HAP-1 (cell line): ENCODE data around the gene RASGRF2.

Experiments
- DNase-seq, 2 experiments: peaks; one replicate each; pipeline ENCODE4 v3.0.0-alpha.2; 2016 to 2020; ENCODE audit warnings: low spot score in 2 of 2
- H3K27me3 ChIP-seq: fragments of 250-450 bp; sonication (Bioruptor Pico); 2 replicates; pipeline ENCODE4 v1.5.1; 2020; ENCODE audit warnings: low read depth, mild to moderate bottlenecking, moderate library complexity
- H3K36me3 ChIP-seq: fragments of 250-450 bp; sonication (Bioruptor Pico); replicated peaks from 2 replicates; pipeline ENCODE4 v1.5.1; 2020; ENCODE audit warnings: mild to moderate bottlenecking
- H3K4me1 ChIP-seq: fragments of 250-450 bp; sonication (Bioruptor Pico); 2 replicates; pipeline ENCODE4 v1.5.1; 2020; ENCODE audit warnings: mild to moderate bottlenecking
- H3K4me3 ChIP-seq: fragments of 250-450 bp; sonication (Bioruptor Pico); 2 replicates; pipeline ENCODE4 v1.5.1; 2020; ENCODE audit warnings: mild to moderate bottlenecking, moderate library complexity
- H3K9me3 ChIP-seq: fragments of 250-450 bp; sonication (Bioruptor Pico); 2 replicates; pipeline ENCODE4 v1.5.1; 2020; ENCODE audit warnings: mild to moderate bottlenecking, moderate library complexity
- in situ Hi-C: fragments of 300-500 bp; cut with MboI; formaldehyde crosslinking; loops from 3 replicates; pipeline ENCODE4 v1.14.3; 2020; ENCODE audit warnings: low sequenced_read_pairs, inconsistent platforms, mixed read lengths

The RASGRF2 gene

GRCh38 chr5:81204205-81204604, 244.0 kb downstream of the RASGRF2 start:
- Histone ChIP-seq H3K9me3 (no peaks in the 10 kb centered on the region), H3K27me3 (no peaks in the 10 kb centered on the region)

DNA sequence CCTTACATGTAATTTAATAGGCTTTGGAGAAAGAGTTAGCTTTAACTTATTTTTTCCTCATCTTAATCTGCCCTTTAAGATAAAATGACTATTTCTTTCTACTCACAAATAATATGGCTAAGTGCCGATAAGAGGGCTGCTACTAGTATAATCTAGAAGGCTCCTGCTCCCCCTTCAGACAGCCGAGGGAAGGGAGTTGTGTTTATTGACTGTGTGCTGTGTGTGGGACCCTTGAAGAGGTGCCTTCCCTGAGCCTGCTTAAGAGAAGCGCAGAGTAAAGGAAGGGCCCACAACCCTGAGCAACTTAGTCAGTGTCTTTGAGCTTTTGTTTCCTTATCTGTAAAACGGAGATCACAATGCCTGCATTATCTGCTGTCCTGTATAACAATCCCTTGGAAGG, 244.9 kb downstream of the RASGRF2 start:
- no peaks in the 10 kb centered on the region for H3K36me3 ChIP-seq
- DNase-seq, result no peak
- no peaks in the 10 kb centered on the region for H3K9me3 ChIP-seq
- no peak overlapping the region for H3K4me3 ChIP-seq
- in situ Hi-C loops, result no loop called here
- H3K27me3 ChIP-seq, result no peaks in the 10 kb centered on the region
- H3K4me1 ChIP-seq, result no peaks in the 10 kb centered on the region

More at GRCh38 chr5:81204205-81204604, 244.0 kb downstream of the RASGRF2 start:
- in situ Hi-C loops, result no loop called here
- H3K36me3 ChIP-seq, result no peaks in the 10 kb centered on the region
- no peak for DNase-seq
- no peak overlapping the region for H3K4me3 ChIP-seq
- no peaks in the 10 kb centered on the region for H3K4me1 ChIP-seq

DNA sequence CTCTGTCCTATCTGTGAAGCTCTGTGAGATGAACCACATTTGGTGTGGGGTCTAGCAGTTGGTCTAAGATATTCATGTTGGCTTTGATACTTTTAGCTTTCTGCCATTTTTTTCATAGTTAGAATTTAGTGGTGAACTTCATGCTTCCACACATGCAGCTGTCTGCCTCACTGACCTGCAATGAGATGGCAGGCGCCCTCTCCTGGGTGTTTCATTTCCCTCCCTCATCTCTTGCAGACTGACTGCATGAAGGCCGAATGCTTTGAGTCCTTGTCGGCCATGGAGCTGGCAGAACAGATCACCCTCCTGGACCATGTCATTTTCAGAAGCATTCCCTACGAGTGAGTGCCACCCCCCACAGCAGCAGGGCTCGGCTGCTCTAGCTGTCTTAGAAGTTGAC, 246.8 kb downstream of the RASGRF2 start:
- H3K9me3 ChIP-seq, result no peaks in the 10 kb centered on the region
- in situ Hi-C loops, result no loop called here
- H3K27me3 ChIP-seq, result no peaks in the 10 kb centered on the region
- H3K4me1 ChIP-seq, result no peaks in the 10 kb centered on the region
- peak in 1 of 2 experiments; percentile 34 for DNase-seq
- no peaks in the 10 kb centered on the region for H3K36me3 ChIP-seq
- no peak overlapping the region for H3K4me3 ChIP-seq

DNA sequence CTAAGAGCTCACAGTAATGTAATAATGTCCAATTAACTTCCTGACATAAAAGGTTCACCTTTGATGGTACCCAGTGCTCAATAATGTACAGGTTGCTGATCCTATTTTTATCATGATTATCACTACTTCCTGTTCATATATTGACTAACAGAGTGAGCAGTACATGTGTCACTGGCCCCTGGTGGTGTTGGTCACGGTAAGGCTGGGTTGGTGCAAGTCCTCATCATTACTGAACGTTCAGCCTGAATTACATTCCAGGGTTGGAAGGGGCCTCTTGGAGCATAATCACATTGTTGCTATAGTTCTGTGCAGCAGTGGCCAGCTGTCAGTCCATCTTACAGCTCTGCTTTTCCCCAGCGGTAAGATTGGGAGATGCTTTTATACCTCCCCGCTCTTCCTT, 248.7 kb downstream of the RASGRF2 start:
- no peaks in the 10 kb centered on the region for H3K27me3 ChIP-seq
- no peak for DNase-seq
- no peaks in the 10 kb centered on the region for H3K36me3 ChIP-seq
- H3K4me3 ChIP-seq, result no peak overlapping the region
- in situ Hi-C loops, result no loop called here
- no peaks in the 10 kb centered on the region for H3K9me3 ChIP-seq
- no peaks in the 10 kb centered on the region for H3K4me1 ChIP-seq

GRCh38 chr5:81209386-81209785, 249.2 kb downstream of the RASGRF2 start:
- in situ Hi-C loops, result no loop called here
- Histone ChIP-seq H3K9me3 (no peaks in the 10 kb centered on the region), H3K4me1 (no peaks in the 10 kb centered on the region), H3K4me3 (no peak overlapping the region), H3K36me3 (no peaks in the 10 kb centered on the region), H3K27me3 (no peaks in the 10 kb centered on the region)
- no peak for DNase-seq

- in situ Hi-C loops, result no loop called here
- H3K27me3 ChIP-seq, result no peaks in the 10 kb centered on the region
- H3K36me3 ChIP-seq, result no peaks in the 10 kb centered on the region
- H3K4me1 ChIP-seq, result no peaks in the 10 kb centered on the region
- no peak for DNase-seq
- H3K4me3 ChIP-seq, result no peak overlapping the region
- no peaks in the 10 kb centered on the region for H3K9me3 ChIP-seq
Measured at GRCh38 chr5:81209869-81210493, 249.8 kb downstream of the RASGRF2 start.

- in situ Hi-C loops, result no loop called here
- H3K9me3 ChIP-seq, result no peaks in the 10 kb centered on the region
- H3K36me3 ChIP-seq, result no peaks in the 10 kb centered on the region
- DNase-seq, result no peak
- H3K27me3 ChIP-seq, result no peaks in the 10 kb centered on the region
- no peak overlapping the region for H3K4me3 ChIP-seq
- H3K4me1 ChIP-seq, result no peaks in the 10 kb centered on the region
Measured at GRCh38 chr5:81212211-81212751, 252.1 kb downstream of the RASGRF2 start.

DNA sequence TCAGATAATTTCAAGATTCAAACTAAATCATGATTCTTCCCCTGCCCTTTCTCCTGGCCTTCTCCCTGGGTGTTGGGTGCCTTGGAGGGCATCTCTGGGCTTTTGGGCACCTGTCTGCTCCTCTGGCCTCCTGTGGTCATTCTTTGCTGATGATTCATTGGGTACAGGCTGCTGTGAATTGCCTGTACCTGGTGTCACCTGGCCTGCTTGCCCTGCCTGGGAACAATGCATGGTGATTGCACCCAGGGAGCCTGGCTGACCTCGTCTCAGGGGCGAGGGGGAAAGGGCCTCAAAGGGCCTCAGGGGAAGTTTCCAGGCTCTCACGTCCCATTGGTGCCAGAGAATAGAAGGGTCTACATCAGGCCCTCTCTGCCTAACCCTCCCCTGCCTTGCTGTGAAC, 252.9 kb downstream of the RASGRF2 start:
- in situ Hi-C loops, result no loop called here
- Histone ChIP-seq H3K4me1 (no peaks in the 10 kb centered on the region), H3K36me3 (no peaks in the 10 kb centered on the region), H3K4me3 (no peak overlapping the region), H3K27me3 (no peaks in the 10 kb centered on the region), H3K9me3 (no peaks in the 10 kb centered on the region)
- no peak for DNase-seq

DNA sequence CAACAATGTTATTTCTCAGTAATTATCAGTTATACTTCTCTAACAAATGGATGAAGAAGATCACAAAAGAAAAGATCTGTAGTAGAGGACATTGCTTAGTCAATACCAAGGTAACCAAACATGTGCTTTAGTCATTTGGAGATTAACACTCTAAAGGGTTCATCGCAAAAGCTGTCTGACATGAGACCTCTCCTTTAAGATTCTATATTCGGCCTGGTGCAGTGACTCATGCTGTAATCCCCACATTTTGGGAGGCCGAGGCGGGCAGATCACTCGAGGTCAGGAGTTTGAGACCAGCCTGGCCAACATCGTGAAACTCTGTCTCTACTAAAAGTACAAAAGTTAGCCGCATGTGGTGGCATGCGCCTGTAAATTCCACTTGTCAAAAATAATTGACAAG, 254.7 kb downstream of the RASGRF2 start:
- no peaks in the 10 kb centered on the region for H3K27me3 ChIP-seq
- DNase-seq, result no peak
- H3K4me3 ChIP-seq, result no peak overlapping the region
- H3K36me3 ChIP-seq, result no peaks in the 10 kb centered on the region
- in situ Hi-C loops, result no loop called here
- no peaks in the 10 kb centered on the region for H3K9me3 ChIP-seq
- H3K4me1 ChIP-seq, result no peaks in the 10 kb centered on the region

DNA sequence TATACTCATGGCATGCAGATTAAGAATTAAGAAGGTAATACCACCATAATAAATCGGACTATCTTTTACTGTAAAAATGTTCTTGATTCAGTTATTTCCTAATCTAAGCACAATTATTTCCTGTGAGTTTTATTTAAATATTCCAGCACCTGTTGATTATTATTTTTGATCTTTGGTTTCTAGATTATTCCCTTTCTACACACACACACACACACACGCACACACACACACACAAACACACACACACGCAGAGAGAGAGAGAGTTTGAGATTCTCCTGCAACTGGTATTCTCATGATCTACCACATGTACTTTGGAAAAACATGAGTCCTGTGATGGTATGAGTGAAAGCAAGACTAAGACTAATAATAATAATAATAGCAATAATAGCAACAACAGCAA, 256.0 kb downstream of the RASGRF2 start:
- in situ Hi-C loops, result no loop called here
- no peaks in the 10 kb centered on the region for H3K27me3 ChIP-seq
- no peak for DNase-seq
- H3K4me1 ChIP-seq, result no peaks in the 10 kb centered on the region
- H3K9me3 ChIP-seq, result no peaks in the 10 kb centered on the region
- no peaks in the 10 kb centered on the region for H3K36me3 ChIP-seq
- no peak overlapping the region for H3K4me3 ChIP-seq

GRCh38 chr5:81219389-81219788, 259.2 kb downstream of the RASGRF2 start:
- Histone ChIP-seq H3K36me3 (no peaks in the 10 kb centered on the region), H3K4me3 (no peak overlapping the region), H3K4me1 (no peaks in the 10 kb centered on the region), H3K9me3 (no peaks in the 10 kb centered on the region), H3K27me3 (no peaks in the 10 kb centered on the region)
- DNase-seq, result no peak
- in situ Hi-C loops, result no loop called here

DNA sequence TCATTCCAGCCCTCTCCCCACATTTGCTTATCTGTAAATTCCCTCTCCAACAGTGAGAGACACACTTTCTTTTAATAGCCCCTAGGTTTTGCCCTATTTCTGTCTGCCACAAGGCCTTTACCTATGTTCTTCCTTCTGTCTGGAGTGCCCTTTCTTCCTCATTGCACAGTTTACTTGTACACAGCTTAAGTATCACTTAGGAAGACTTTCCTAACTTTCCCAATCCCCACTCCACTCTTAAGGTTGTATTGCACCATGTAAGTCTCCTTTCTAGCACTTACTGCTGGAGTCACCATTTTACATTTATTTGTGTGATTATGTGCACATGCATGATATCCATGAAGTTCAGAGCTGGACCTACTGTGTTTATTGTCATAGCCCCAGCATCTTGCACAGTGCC, 262.1 kb downstream of the RASGRF2 start:
- in situ Hi-C loops, result no loop called here
- Histone ChIP-seq H3K27me3 (no peaks in the 10 kb centered on the region), H3K4me1 (no peaks in the 10 kb centered on the region), H3K4me3 (no peak overlapping the region), H3K36me3 (no peaks in the 10 kb centered on the region), H3K9me3 (no peaks in the 10 kb centered on the region)
- DNase-seq, result no peak

DNA sequence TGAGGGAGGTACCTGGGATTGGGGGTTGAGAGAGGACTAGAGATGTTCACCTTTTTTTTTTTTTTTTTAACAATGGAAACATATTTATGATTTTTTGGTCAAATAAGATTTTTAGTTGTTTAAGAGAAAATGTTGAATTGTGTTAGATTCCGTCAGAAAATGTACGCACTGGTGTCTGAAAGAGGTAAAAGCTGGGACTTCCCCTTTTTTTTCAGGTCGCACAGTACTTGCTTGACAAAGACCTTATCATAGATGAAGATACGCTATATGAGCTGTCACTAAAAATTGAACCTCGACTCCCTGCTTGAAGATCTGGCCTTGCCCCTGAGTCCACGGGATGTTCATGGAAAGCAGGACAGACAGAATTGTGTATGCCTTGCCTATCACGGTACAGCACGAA, 265.3 kb downstream of the RASGRF2 start:
- no peaks in the 10 kb centered on the region for H3K27me3 ChIP-seq
- in situ Hi-C loops, result no loop called here
- H3K9me3 ChIP-seq, result no peaks in the 10 kb centered on the region
- DNase-seq, result no peak
- no peak overlapping the region for H3K4me3 ChIP-seq
- no peaks in the 10 kb centered on the region for H3K36me3 ChIP-seq
- H3K4me1 ChIP-seq, result no peaks in the 10 kb centered on the region

- Histone ChIP-seq H3K9me3 (no peaks in the 10 kb centered on the region), H3K27me3 (no peaks in the 10 kb centered on the region), H3K36me3 (no peaks in the 10 kb centered on the region), H3K4me1 (no peaks in the 10 kb centered on the region), H3K4me3 (no peak overlapping the region)
- in situ Hi-C loops, result no loop called here
- DNase-seq, result no peak
Measured at GRCh38 chr5:81226286-81226685, 266.1 kb downstream of the RASGRF2 start.

- H3K4me1 ChIP-seq, result no peaks in the 10 kb centered on the region
- no peaks in the 10 kb centered on the region for H3K27me3 ChIP-seq
- no peak for DNase-seq
- H3K36me3 ChIP-seq, result no peaks in the 10 kb centered on the region
- no peaks in the 10 kb centered on the region for H3K9me3 ChIP-seq
- in situ Hi-C loops, result no loop called here
- H3K4me3 ChIP-seq, result no peak overlapping the region
Measured at GRCh38 chr5:81226949-81227348, 266.8 kb downstream of the RASGRF2 start.
